DMS 273 (cell line): ENCODE data around the gene SLC1A4.
"Not testable (repeated sequence)": the region's sequence is repeated elsewhere in the genome, so short reads cannot be mapped to it uniquely, and the experiment has no call there.

Source experiments
- DNase-seq: peaks from one replicate; lab custom pipeline; 2025; ENCODE audit not compliant: unreplicated experiment; lab: John Stamatoyannopoulos, UW

SLC1A4 gene

GRCh38 chr2:64989126-64989981, at the start of gene SLC1A4:
Gene SLC1A4, plus strand, starts transcription at chr2:64989399. Its CDS starts 245 bp downstream, at chr2:64989644.
- DNase-seq: peak; percentile 93

- no peak for DNase-seq
Measured at GRCh38 chr2:64941143-64941542, 48.1 kb upstream of the SLC1A4 start.

GRCh38 chr2:64941801-64942200, 47.4 kb upstream of the SLC1A4 start:
- DNase-seq: no peak

GRCh38 chr2:64942693-64943092, 46.5 kb upstream of the SLC1A4 start:
- peak; percentile 37 for DNase-seq

GRCh38 chr2:64943387-64944150, 45.6 kb upstream of the SLC1A4 start:
- peak; percentile 43 for DNase-seq

- DNase-seq: no peak
Measured at GRCh38 chr2:64944484-64944883, 44.7 kb upstream of the SLC1A4 start.

GRCh38 chr2:64945973-64946768, 43.0 kb upstream of the SLC1A4 start:
- no peak for DNase-seq

GRCh38 chr2:64946769-64947247, 42.4 kb upstream of the SLC1A4 start:
- DNase-seq: no peak

GRCh38 chr2:64947885-64948284, 41.3 kb upstream of the SLC1A4 start:
- DNase-seq: peak; percentile 12

- no peak for DNase-seq
Measured at GRCh38 chr2:64950226-64951160, 38.7 kb upstream of the SLC1A4 start.

GRCh38 chr2:64951306-64951953, 37.8 kb upstream of the SLC1A4 start:
- DNase-seq: peak; percentile 35

GRCh38 chr2:64952096-64952495, 37.1 kb upstream of the SLC1A4 start:
- DNase-seq: no peak

- DNase-seq: no peak
Measured at GRCh38 chr2:64952511-64953482, 36.4 kb upstream of the SLC1A4 start.

- DNase-seq: no peak
Measured at GRCh38 chr2:64955467-64955866, 33.7 kb upstream of the SLC1A4 start.

- no peak for DNase-seq
Measured at GRCh38 chr2:64957109-64957903, 31.9 kb upstream of the SLC1A4 start.

- DNase-seq: no peak
Measured at GRCh38 chr2:64958556-64958955, 30.6 kb upstream of the SLC1A4 start.

GRCh38 chr2:64960819-64961218, 28.4 kb upstream of the SLC1A4 start:
- DNase-seq: no peak

- not testable (repeated sequence) for DNase-seq
Measured at GRCh38 chr2:64963138-64963537, 26.1 kb upstream of the SLC1A4 start.
